ENCODE data around the gene OASL.
"Not testable (repeated sequence)": the region's sequence is repeated elsewhere in the genome, so short reads cannot be mapped to it uniquely, and the experiment has no call there.

OASL gene

DNA sequence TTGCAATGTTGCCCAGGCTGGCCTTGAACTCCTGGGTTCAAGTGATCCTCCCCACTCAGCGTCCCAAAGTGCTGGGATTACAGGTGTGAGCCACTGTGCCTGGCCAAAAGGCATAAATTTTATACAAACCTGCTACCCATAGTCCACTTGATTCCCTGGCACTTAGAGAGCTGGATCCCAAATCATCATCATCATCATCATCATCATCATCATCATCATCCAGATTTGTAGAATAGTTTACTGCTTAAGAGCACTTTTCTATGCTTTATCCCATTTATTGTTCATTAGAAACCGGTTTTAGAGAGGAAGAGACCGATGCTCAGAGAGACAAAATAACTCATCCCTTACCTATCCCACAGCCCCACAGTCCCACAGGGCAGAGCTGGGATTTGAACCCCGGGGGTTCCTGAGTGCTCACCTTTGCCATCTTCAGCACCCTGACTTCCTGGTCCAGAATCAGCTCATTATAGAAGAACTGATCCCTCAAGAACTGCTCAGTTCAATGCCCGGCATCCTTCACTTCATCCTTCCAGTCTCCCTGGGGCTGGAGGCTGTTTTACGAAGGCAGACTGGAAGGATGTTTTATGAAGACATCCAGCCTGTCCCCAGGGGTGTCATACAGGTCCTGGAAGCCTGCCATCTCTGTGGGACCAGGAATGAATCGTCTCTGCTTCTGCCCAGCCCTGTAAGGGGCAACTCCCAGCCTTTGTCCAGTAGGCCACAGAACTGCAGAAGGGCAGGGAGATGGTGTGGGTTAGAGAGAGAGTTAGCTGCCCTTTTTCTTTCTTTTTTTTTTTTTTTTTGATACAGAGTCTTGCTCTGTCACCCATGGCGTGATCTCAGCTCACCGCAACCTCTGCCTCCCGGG is 20.2 kb upstream of the OASL start:
- DNase-seq (ENCODE audit: low read depth): no peak

DNA sequence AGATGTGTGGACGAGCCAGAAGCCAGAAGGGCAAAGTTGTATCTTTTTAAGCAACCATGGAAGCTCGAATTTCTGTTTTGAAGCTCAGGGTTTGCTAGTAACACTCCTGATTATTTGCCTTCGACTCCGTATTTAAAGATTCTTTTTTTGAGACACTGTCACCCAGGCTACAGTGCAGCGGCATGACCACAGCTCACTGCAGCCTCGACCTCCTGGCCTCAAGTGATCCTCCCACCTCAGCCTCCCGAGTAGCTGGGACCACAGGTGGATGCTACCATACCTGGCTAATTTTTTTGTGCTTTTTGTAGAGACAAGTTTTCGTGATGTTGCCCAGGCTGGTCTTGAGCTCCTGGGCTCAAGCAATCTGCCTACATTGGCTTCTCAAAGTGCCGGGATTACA is 18.7 kb upstream of the OASL start:
- DNase-seq (ENCODE audit: low read depth): no peak

DNA sequence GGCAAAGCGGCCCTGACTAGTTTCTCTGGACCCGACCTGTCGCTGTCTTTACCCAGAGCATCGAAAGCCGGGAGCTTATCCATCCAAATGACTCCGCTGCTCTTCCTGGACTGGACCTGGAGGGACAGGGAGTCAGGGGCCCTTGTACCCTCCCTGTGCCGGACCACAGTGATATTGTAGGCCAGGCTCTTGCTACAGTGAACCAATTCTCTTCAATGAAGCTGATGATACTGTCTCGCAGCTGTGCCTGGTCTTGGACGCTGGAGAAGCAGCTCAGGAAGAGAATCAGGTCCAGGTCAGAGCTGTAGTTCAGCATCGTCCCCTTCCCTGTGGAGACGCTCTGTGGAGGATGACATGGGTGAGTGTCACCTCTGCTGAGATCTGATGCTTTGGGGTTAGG is 14.7 kb upstream of the OASL start:
- no peak for DNase-seq (ENCODE audit: low read depth)

DNA sequence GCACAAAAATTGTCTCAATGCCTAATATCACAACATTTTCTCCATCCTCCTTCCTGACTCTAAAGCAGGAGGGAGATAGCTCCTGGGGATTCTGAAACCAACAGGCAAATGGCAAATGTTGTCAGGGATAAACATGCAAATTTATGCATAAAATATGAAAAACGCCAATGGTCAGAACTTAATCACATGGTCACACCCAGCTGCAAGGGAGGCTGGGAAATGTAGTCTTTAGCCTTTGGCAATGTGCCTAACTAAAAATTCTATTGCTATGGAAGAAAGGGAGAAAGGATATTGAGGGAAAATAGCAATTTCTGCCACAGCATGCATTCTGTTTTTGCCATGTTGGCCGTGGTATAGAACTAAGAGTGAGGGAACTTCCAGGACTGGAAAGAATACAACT is 11.7 kb upstream of the OASL start:
- DNase-seq (ENCODE audit: low read depth): peak; percentile 29

DNA sequence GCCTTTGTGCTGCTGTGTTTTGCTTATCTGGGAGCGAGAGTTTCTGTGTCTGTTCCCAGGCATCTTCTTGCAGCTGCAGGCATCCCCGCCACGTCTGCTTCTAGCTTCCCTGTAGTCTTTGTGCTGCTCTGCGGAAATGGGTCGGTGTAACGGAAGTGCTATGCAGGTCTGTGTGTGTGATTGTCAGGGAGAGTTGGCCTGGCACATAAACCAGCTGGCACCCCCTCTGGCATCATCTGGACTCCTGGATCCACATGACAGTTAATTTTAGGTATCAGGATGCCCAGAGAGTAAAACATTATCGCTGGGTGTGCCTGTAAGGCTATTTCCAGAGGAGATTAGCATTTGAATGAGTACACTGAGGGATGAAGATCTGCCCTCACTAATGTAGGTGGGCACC is 9.4 kb upstream of the OASL start:
- no peak for DNase-seq (ENCODE audit: low read depth)

DNA sequence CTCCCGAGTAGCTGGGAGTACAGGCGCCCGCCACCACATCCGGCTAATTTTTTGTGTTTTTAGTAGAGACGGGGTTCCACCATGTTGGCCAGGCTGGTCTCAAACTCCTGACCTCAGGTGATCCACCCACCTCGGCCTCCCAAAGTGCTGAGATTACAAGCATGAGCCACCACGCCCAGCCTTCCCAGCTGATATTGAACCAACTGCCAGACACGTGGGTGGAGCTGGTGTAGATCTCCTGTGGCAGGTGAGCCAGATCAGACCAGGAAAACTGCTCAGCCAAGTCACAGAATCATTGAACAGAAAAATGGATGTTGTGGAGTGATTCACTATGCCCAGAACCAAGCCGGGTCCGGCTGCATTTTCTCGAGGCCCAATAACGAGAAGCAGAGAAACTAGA is 8.4 kb upstream of the OASL start:
- DNase-seq (ENCODE audit: low read depth): not testable (repeated sequence)

DNA sequence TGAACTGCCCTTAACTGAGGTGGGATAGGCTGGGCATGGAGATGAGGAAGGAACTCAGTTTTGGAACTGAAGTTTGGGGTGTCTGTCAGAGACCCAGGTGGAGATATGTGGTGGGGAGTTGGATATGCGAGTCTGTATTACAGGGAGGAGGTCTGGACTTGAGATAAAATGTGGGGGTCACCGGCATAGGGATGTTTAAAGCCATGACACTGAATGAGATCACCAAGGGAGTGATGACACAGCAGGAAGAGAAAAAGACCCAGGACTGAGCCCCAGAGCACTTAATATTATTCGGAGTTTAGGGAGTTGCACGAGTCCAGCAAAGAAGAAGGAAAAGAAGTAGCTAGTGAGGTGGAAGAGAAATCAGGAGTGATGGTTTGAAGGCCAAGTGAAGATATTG is 4.0 kb upstream of the OASL start:
- no peak for DNase-seq (ENCODE audit: low read depth)

DNA sequence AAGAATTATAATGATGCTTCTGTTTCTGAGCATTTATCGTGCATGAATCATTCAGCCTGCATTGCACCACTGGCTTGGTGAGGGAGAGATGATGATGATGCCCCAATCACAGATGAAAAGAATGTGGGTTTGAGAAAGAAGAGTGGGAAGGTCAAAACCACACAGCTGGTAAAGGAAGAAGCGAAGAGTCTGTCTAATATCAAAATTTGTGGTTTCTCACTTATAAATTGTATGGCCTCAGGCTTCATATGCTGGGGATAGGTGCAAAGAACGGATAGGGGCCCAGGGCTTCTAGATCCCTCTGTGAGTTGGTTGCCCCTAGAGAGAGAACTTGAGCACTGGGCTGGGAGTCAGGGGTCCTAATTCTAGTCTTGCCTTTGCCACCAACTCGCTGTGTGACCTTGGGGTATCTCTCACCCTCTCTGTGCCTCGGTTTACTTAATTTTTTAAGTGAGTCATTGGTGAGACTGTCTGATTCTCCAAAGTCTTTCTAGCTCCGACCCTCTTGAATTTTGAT is 2.2 kb downstream of the OASL start:
- peak; percentile 87 for DNase-seq (ENCODE audit: low read depth)

DNA sequence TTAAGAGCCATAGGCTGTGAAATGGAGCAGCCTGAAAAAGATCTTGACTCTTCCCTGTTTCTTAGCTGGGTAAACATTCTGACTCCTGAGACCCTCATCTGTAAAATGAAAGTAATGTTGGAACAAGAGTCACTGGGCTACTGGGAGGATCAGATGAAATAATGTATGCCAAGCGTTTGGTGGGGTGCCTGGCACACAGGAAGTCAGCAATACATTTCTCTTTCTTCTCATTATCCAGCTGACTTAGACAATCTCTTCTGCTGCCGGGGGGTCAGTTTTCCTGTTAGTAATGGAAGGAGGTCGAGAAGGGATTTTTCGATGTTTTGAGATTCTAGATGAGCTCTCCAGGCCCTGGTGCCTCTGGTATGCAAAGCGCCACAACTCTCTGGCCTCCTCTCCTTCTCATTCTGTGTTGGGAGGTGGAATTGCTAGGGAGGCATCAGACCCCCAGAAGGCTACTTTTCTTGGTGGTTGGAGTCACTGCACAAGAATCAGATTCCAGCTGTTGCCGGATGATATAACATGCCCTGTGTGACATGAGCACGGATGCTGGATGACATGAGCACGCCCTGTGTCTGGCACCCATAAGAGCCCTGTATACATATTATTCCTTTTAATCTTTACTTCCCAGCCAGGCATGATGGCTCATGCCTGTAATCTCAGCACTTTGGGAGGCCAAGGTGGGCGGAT is 4.3 kb downstream of the OASL start:
- no peak for DNase-seq (ENCODE audit: low read depth)

DNA sequence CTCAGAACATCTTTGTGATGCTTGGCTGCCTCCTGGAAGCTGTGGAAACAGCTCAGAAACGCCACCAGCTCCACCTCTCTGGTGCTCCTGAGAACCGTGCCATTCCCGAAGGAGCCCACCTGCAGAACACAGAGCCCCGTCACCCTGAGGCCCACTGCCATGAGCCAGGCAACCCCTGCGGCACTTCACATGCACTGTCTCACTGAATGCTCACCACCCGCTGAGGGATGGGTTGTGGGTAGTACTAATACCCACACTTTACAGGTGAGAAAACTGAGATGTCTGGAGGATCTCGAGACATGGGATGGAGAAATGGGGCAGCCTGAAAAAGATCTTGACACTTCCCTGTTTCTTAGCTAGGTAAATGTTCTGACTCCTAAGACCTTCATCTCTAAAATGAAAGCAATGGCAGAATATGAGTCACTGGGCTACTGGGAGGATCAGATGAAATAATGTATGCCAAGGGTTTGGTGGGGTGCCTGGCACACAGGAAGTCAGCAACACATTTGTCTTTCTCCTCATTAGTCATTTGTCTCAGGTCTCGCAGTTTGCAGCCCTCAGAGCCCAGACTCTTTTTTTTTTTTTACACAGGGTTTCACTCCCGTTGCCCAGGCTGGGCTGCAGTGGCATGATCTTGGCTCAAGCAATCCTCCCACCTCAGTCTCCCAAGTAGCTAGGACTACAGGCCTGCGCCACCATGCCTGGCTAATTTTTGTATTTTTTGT is 5.3 kb downstream of the OASL start:
- peak; percentile 34 for DNase-seq (ENCODE audit: low read depth)

DNA sequence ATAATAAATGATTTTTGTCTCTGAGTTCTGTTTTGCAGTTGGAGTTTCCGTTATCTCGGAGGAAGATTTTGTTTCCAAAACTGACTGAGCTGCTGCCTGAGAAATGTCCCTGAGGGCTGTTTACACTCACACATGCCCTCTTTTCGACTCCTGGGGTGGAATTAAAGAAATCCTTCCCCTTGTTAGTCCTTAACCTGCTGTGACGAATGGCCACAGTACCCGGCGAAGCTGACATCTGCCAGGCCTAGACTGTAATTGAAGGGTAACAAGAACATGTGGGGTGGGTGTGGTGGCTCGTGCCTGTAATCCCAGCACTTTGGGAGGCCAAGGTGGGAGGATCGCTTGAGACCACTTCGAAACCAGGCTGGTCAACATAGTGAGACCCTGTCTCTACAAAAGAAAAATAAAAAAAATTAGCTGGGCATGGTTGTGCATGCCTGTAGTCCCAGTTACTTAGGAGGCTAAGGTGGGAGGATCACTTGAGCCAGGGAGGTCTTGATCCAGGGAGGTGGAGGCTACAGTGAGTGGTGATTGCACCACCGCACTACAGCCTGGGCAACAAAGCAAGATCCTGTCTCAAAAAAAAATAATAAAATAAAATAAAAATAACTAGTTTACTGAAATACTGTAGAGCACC is 8.4 kb downstream of the OASL start:
- DNase-seq (ENCODE audit: low read depth): no peak

DNA sequence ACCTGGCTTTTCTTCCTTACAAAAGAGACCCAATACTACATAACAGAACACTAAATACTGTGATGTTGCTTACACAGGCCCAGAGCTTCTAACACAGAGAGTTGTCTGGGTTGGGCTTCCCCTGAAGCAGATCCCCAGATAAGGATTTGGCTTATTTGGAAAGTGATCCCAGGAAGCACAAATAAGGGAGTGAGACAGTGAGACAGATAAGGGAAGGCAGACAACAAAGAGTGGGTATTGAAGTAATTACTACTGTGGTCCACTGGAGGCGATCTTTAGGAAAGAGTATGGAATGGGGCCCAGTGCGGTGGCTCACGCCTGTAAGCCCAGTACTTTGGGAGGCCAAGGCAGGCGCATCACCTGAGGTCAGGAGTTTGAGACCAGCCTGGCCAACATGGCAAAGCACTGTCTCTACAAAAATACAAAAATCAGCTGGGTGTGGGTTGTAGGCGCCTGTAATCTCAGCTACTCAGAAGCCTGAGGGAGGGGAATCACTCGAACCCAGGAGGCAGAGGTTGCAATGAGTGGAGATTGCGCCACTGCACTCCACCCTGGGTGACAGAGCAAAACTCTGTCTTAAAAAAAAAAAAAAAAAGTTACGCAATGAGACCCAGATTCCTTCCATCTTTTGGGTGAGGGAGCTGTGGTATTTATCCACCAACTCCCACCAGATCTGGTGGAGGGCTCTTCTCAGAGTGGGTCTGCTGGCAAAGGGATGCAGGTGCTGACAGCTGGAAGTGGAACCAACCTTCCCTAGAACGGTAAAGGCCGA is 12.6 kb downstream of the OASL start:
- no peak for DNase-seq (ENCODE audit: low read depth)

DNA sequence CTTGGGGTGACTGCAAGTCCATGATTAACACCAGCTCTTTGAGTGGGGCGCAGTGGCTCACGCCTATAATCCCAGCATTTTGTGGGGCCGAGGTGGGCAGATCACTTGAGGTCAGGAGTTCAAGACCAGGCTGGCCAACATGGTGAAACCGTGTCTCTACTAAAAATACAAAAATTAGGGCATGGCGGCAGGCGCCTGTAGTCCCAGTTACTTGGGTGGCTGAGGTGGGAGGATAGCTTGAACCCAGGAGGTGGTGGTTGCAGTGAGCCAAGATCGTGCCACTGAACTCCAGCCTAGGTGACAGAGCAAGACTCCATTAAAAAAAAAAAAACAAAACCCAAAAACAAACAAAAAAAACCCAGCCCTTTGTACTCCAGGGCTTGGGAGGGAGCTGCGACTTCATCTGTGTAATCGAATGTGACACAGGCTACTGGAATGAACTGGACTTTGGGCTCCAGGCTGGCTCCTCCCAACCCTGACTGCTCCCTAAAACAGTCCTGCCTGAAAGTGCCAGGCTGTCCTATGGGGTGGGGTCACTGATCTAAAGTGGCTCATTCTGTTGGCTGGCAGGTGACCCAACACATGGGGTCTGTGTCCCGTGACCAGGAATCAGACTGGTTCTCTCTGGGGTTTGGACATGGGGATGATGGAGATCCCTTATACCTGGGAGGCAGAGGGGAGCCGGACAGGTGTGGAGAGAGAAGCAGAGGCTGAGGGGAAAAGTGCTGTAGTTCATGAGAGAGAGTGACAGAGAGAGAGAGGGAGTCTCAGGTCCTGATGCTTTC is 13.4 kb downstream of the OASL start:
- DNase-seq (ENCODE audit: low read depth): no peak

DNA sequence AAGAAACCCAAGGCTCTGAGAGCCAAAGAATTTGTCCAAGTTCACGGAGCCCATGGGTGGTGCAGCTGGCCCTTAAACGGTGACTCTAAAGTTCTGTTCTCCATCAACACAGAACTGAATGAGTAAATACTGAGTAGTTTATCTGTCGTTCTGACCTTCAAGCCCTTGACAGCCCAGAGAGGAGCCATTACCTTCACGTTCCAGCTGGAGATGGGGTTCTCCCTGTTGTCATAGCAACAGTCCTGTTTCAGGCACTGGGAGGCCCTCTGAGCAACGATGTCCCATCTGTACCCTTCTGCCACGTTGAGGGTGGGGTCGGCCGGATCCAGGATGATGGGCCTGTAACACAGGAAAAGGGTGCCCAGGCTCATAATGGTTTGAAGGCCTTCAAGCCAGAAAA is 15.2 kb downstream of the OASL start:
- DNase-seq (ENCODE audit: low read depth): no peak

DNA sequence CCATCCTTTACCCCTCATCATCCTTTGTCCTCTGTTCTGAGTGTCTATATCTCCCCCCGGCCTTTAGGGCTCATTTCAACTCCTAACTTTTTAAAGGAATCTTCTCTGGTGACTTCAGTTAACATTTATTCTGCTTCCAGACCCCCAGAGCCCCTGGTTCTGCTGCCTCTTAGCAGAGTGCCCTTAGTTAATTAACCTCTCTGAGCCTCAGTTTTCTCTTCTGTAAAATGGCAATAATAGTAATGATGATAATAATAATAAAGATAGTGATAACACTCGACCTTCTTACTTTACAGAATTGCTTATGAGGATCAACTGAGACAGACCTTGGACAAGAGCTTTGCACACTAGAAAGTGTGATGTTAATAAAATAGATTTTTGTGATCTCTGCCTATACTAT is 16.3 kb downstream of the OASL start:
- no peak for DNase-seq (ENCODE audit: low read depth)

DNA sequence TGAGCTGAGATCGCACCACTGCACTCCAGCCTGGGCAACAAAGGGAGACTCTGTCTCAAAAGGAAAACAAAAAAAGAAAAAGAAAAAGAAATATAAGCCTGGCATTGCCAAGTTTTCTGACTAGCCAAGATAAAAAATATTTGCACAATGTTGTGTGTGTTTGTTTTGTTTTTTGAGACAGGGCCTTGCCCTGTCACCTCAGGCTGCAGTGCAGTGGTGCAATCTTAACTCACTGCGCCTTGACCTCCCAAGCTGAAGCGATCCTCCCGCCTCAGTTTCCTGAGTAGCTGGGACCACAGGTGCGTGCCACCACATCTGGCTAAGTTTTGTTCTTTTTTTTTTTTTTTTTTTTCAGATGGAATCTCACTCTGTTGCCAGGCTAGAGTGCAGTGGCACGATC is 17.3 kb downstream of the OASL start:
- no peak for DNase-seq (ENCODE audit: low read depth)

DNA sequence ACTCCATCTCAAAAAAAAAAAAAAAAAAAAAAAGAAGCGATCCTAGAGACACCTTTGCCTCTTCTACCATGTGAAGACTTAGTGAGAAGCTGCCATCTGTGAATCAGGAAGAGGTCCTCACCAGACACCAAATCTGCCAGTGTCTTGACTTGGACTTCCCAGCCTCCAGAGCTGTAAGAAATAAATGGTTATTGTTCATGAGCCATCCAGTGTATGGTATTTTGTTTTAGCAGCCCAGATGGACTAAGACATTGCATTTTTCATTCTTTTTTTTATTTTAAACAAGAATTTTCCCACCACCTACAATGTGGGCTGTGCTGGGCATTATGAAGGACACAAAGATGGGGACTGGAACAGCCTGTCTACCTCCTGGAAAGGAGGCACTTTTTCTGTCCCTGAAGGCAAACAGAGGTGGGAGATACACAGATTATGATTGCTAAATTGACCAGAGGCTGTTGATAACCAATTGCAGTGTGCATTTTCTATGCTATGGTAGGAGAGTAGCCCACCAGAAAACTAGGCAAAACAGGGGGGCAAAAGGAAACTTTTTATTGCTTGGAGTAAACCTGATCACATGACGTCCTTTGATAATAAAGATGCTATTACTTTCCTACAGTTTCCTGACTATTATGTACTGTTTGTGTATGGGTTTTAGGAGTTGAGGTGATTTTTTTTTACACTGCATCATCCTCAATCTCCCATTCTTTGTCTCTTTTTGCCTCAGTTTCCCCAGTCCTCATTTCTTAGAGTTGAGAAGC is 20.0 kb downstream of the OASL start:
- DNase-seq (ENCODE audit: low read depth): no peak

DNA sequence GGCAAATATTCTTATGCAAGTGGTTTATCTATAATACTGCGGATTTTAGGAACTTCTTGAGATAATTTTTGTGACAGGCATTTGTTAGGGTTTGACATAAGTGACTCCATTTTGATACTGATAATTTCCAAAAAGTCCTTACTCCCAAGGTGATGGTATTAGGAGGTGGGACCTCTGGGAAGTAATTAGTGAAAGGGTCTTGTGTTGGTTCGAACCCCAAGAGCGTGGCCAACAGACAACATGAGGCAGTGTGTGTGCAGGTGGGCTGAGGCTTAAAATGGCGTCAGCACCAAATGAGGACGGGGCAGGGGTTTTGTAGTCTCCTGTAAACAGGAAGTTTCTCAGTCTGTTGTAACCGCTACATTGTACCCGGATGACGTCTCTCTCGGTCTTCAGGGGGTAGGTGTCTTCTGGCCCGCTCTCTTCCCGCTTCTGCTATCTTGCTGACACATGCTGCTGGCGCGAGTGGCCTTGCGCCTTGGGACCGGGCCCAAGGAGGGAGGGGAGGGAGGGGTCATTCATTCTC is 21.0 kb downstream of the OASL start:
- no peak for DNase-seq (ENCODE audit: low read depth)

All from iris pigment epithelial cell (primary cell).